A673 (cell line): ENCODE results near the gene DOCK10.

ENCODE experiments used
- EZH2 ChIP-seq: fragments of 200-600 bp; sonication (generic); IDR thresholded peaks from 2 replicates; pipeline ENCODE4 v1.6.1; 2017; ENCODE audit warnings: borderline replicate concordance, low read depth, mild to moderate bottlenecking, mixed read lengths, antibody characterized with exemption, low read length; ENCODE audit not compliant: poor library complexity, severe bottlenecking
- TF ChIP-seq, protein P1 (sequence below): fragments of 300-800, 200-600 bp; sonication (generic); conservative IDR thresholded peaks from 2 replicates; pipeline ENCODE4 v1.5.1; 2017; ENCODE audit warnings: low read depth, mild to moderate bottlenecking, antibody characterized with exemption, low read length, moderate library complexity, mixed read lengths

DNA sequence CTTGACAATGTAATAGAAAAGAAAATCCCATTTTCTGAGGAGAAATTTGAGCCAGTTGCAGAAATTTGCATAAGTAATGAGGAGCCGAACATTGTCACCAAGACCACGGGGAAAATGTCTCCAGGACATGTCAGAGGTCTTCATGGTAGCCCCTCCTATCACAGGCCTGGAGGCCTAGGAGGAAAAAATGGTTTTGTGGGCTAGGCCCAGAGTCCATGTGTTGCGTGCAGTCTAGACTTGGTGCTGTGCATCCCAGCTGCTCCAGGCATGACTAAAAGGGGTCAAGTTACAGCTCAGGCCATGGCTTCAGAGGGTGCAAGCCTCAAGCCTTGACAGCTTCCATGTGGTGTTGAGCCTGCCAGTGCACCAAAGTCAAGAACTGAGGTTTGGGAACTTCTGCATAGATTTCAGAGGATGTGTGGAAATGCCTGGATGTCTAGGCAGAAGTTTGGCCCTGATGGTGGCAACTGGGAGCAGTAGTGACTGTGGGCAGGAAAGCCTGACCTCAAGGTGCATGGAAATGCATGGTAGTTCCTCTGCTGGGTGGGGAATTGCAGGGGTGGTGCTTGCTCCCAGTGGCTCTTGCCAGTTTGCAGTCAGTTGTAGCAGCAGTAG lies 284.2 kb downstream of the DOCK10 start:
- TF ChIP-seq, protein P1, sequence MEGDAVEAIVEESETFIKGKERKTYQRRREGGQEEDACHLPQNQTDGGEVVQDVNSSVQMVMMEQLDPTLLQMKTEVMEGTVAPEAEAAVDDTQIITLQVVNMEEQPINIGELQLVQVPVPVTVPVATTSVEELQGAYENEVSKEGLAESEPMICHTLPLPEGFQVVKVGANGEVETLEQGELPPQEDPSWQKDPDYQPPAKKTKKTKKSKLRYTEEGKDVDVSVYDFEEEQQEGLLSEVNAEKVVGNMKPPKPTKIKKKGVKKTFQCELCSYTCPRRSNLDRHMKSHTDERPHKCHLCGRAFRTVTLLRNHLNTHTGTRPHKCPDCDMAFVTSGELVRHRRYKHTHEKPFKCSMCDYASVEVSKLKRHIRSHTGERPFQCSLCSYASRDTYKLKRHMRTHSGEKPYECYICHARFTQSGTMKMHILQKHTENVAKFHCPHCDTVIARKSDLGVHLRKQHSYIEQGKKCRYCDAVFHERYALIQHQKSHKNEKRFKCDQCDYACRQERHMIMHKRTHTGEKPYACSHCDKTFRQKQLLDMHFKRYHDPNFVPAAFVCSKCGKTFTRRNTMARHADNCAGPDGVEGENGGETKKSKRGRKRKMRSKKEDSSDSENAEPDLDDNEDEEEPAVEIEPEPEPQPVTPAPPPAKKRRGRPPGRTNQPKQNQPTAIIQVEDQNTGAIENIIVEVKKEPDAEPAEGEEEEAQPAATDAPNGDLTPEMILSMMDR = no peak
- TF ChIP-seq EZH2 = no peak
